ENCODE data around the gene OLA1. TPM values are rescaled to one million over a fixed set of nuclear protein-coding genes. Genes with fewer than 3 reads are reported as not detected.

The OLA1 gene
- total RNA-seq, 2 experiments from 2014 or later, result 64.3 to 83.1 TPM

DNA sequence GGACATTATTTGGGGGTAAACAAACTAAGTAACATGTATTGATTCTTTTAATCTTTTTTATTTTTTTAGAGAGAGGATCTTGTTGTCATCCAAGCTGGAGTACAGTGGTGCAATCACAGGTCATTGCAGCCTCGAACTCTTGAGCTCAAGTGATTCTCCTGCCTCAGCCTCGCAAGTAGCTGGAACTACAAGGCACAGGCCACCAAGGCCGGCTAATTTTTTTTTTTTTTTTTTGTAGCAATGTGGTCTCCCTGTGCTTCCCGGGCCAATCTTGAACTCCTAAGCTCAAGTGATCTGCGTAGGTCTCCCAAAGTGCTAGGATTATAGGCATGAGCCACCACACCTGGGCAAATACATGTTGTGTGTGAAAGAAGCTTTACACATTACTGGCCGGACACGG is 29.6 kb downstream of the OLA1 start:
- Mint-ChIP-seq H3K4me3 (no peak overlapping the region), H3K9me3 (ENCODE audit: low read depth) (no peaks in the 10 kb centered on the region), H3K27me3 (no peaks in the 10 kb centered on the region), H3K4me1 (no peaks in the 10 kb centered on the region), H3K27ac (no peak overlapping the region), H3K36me3 (peaks cover 12% of the 10 kb centered on the region)
- DNase-seq (no peak), ATAC-seq (no peak)
- CTCF ChIA-PET, result no interaction called here

- Mint-ChIP-seq H3K27me3 (no peaks in the 10 kb centered on the region), H3K36me3 (peaks cover 10% of the 10 kb centered on the region), H3K4me3 (no peak overlapping the region), H3K27ac (no peak overlapping the region), H3K9me3 (ENCODE audit: low read depth) (no peaks in the 10 kb centered on the region), H3K4me1 (no peaks in the 10 kb centered on the region)
- CTCF ChIA-PET, result no interaction called here
- ATAC-seq, result no peak
- no peak for DNase-seq
These were observed 30.5 kb downstream of the OLA1 start for GRCh38 chr2:174217869-174218268.

DNA sequence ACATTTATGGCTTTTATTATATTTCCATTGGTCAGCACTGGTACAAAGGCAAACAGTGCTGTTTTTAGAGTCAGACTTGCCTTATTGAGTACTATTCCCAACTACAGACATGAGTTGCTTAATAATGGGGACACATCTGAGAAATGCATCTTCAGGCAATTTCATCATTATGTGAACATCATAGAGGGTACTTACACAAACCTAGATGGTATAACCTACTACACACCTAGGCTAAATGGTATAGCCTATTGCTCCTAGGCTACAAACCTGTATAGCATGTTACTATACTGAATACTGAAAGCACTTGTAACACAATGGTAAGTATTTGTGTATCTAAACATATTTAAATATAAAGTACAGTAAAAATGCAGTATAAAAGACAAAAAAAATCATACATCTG is 36.4 kb downstream of the OLA1 start:
- CTCF ChIA-PET, result no interaction called here
- no peaks in the 10 kb centered on the region for H3K27me3 Mint-ChIP-seq
- H3K27ac Mint-ChIP-seq, result no peak overlapping the region
- H3K4me3 Mint-ChIP-seq, result no peak overlapping the region
- no peaks in the 10 kb centered on the region for H3K9me3 Mint-ChIP-seq (ENCODE audit: low read depth)
- DNase-seq (no peak), ATAC-seq (no peak)
- H3K36me3 Mint-ChIP-seq, result peaks cover 5% of the 10 kb centered on the region
- H3K4me1 Mint-ChIP-seq, result no peaks in the 10 kb centered on the region

- ATAC-seq, result no peak
- H3K36me3 Mint-ChIP-seq, result peaks cover 5% of the 10 kb centered on the region
- no peaks in the 10 kb centered on the region for H3K27me3 Mint-ChIP-seq
- H3K4me3 Mint-ChIP-seq, result no peak overlapping the region
- CTCF ChIA-PET, result no interaction called here
- DNase-seq, result no peak
- H3K4me1 Mint-ChIP-seq, result no peaks in the 10 kb centered on the region
- no peak overlapping the region for H3K27ac Mint-ChIP-seq
- H3K9me3 Mint-ChIP-seq (ENCODE audit: low read depth), result no peaks in the 10 kb centered on the region
These were observed 37.5 kb downstream of the OLA1 start for GRCh38 chr2:174210862-174211261.

DNA sequence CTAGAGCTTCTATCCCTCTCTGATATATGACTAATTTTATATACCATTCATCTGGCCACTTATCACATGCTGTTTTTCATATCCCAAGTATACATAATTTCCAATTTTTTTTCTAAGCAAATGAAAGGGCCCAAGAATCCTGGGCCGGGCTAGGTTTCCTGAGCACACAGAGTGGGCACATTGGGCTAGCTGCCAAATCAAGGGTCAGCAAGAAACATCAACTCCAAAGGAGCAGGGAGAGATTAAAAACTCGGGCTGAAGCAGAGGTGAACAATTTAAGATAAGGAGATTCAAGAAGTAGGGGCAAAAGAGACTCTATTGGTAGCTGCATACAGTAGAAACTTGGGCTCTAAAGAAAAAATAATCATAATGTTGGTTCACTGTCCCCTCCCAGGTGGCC is 39.0 kb downstream of the OLA1 start:
- Mint-ChIP-seq H3K4me1 (no peaks in the 10 kb centered on the region), H3K4me3 (no peak overlapping the region), H3K27ac (no peak overlapping the region), H3K36me3 (peaks cover 5% of the 10 kb centered on the region), H3K9me3 (ENCODE audit: low read depth) (no peaks in the 10 kb centered on the region), H3K27me3 (no peaks in the 10 kb centered on the region)
- ATAC-seq (no peak), DNase-seq (no peak)
- CTCF ChIA-PET, result no interaction called here

DNA sequence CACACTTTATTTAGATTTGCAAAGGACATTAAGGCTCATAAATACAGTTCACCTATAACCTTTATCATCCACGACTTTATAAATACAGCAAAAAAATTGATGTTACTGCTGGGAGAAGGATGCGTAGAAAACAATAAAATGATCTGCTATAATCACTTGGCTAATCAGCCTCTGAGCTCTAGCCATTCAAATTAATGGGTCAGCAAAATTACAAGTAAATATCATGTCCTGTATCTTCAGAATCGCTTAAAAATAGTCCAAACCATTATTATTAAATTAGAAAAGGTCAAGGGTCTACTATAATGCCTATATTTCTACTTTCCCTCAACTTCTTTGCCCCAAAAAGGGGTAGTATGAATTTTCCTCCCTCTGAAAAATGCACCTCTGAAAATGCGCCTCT is 40.3 kb downstream of the OLA1 start:
- no peak for ATAC-seq

DNA sequence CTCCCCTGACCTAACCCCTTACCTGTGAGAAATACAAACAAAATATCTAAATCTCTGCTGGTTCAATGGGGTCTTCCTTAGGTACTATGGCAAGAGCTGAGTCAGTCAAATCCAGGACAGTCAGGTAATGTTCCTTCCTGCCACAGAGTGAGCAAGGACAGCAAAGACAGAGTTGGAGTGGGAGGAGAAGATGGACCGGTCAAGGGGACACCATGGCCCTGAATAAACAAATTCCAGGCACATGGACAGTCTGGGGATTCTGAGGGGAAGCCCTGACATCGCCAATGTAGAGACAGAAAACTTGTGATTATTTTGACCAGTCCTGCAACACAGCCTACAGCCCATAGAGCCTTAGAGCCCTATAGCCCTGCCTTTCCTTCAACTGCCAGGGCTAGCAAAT is 42.8 kb downstream of the OLA1 start:
- Mint-ChIP-seq H3K36me3 (peaks cover 7% of the 10 kb centered on the region), H3K9me3 (ENCODE audit: low read depth) (no peaks in the 10 kb centered on the region), H3K4me1 (no peaks in the 10 kb centered on the region), H3K27ac (no peak overlapping the region), H3K4me3 (no peak overlapping the region), H3K27me3 (no peaks in the 10 kb centered on the region)
- ATAC-seq, result no peak
- CTCF ChIA-PET, result no interaction called here
- DNase-seq, result no peak

More for the DNA sequence above, 40.3 kb downstream of the OLA1 start:
- Mint-ChIP-seq H3K27me3 (no peaks in the 10 kb centered on the region), H3K36me3 (peaks cover 5% of the 10 kb centered on the region), H3K4me3 (no peak overlapping the region), H3K27ac (no peak overlapping the region), H3K4me1 (no peaks in the 10 kb centered on the region), H3K9me3 (ENCODE audit: low read depth) (no peaks in the 10 kb centered on the region)
- CTCF ChIA-PET, result no interaction called here
- DNase-seq, result no peak

DNA sequence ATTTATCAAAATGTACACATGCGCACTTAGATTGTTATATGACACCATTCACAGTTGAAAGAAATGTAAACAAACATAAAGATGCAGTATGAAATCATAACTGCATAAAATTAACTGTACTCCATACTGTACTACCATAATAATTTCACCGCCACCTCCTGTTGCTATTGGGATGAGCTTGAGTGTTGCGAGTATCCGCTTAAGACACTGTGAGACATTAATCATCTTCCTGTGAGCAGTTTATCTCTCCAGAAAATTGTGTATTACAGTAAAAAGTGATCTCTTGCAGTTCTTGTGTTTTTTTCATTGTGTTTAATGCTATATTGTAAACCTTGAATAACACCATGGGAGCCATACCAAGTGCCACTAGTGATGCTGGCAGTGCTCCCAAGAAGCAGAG is 46.1 kb downstream of the OLA1 start:
- no peaks in the 10 kb centered on the region for H3K27me3 Mint-ChIP-seq
- CTCF ChIA-PET, result no interaction called here
- H3K4me3 Mint-ChIP-seq, result no peak overlapping the region
- H3K27ac Mint-ChIP-seq, result no peak overlapping the region
- no peak for DNase-seq
- no peaks in the 10 kb centered on the region for H3K4me1 Mint-ChIP-seq
- no peaks in the 10 kb centered on the region for H3K9me3 Mint-ChIP-seq (ENCODE audit: low read depth)
- no peak for ATAC-seq
- H3K36me3 Mint-ChIP-seq, result peaks cover 3% of the 10 kb centered on the region

- no peak overlapping the region for H3K4me3 Mint-ChIP-seq
- no peaks in the 10 kb centered on the region for H3K9me3 Mint-ChIP-seq (ENCODE audit: low read depth)
- no peaks in the 10 kb centered on the region for H3K4me1 Mint-ChIP-seq
- H3K36me3 Mint-ChIP-seq, result peaks cover 4% of the 10 kb centered on the region
- no peak for ATAC-seq
- CTCF ChIA-PET, result no interaction called here
- no peak for DNase-seq
- H3K27me3 Mint-ChIP-seq, result no peaks in the 10 kb centered on the region
- no peak overlapping the region for H3K27ac Mint-ChIP-seq
These were observed 49.3 kb downstream of the OLA1 start for GRCh38 chr2:174198846-174199564.

- no peaks in the 10 kb centered on the region for H3K27me3 Mint-ChIP-seq
- H3K4me1 Mint-ChIP-seq, result no peaks in the 10 kb centered on the region
- H3K9me3 Mint-ChIP-seq (ENCODE audit: low read depth), result no peaks in the 10 kb centered on the region
- CTCF ChIA-PET, result no interaction called here
- no peak for ATAC-seq
- peaks cover 2% of the 10 kb centered on the region for H3K36me3 Mint-ChIP-seq
- no peak for DNase-seq
- no peak overlapping the region for H3K4me3 Mint-ChIP-seq
- no peak overlapping the region for H3K27ac Mint-ChIP-seq
These were observed 53.1 kb downstream of the OLA1 start for GRCh38 chr2:174195253-174195652.

- no peaks in the 10 kb centered on the region for H3K9me3 Mint-ChIP-seq (ENCODE audit: low read depth)
- H3K27ac Mint-ChIP-seq, result no peak overlapping the region
- CTCF ChIA-PET, result no interaction called here
- no peak for ATAC-seq
- H3K27me3 Mint-ChIP-seq, result no peaks in the 10 kb centered on the region
- no peak for DNase-seq
- peaks cover 4% of the 10 kb centered on the region for H3K36me3 Mint-ChIP-seq
- H3K4me1 Mint-ChIP-seq, result peaks cover 7% of the 10 kb centered on the region
- no peak overlapping the region for H3K4me3 Mint-ChIP-seq
These were observed 54.6 kb downstream of the OLA1 start for GRCh38 chr2:174193737-174194136.

- Mint-ChIP-seq H3K27ac (no peak overlapping the region), H3K4me3 (no peak overlapping the region), H3K4me1 (peaks cover 7% of the 10 kb centered on the region), H3K9me3 (ENCODE audit: low read depth) (no peaks in the 10 kb centered on the region), H3K36me3 (peaks cover 8% of the 10 kb centered on the region), H3K27me3 (no peaks in the 10 kb centered on the region)
- DNase-seq (no peak), ATAC-seq (no peak)
- CTCF ChIA-PET, result no interaction called here
These were observed 55.7 kb downstream of the OLA1 start for GRCh38 chr2:174192664-174193063.

- Mint-ChIP-seq H3K9me3 (ENCODE audit: low read depth) (no peaks in the 10 kb centered on the region), H3K27me3 (no peaks in the 10 kb centered on the region), H3K4me1 (peaks cover 7% of the 10 kb centered on the region), H3K4me3 (no peak overlapping the region), H3K27ac (no peak overlapping the region), H3K36me3 (peaks cover 11% of the 10 kb centered on the region)
- no peak for ATAC-seq
- DNase-seq, result no peak
- CTCF ChIA-PET, result no interaction called here
These were observed 56.8 kb downstream of the OLA1 start for GRCh38 chr2:174191342-174192074.

- Mint-ChIP-seq H3K4me3 (no peak overlapping the region), H3K27me3 (no peaks in the 10 kb centered on the region), H3K36me3 (peaks cover 25% of the 10 kb centered on the region), H3K4me1 (peaks cover 7% of the 10 kb centered on the region), H3K27ac (no peak overlapping the region), H3K9me3 (ENCODE audit: low read depth) (no peaks in the 10 kb centered on the region)
- DNase-seq, result no peak
- no peak for ATAC-seq
- CTCF ChIA-PET, result no interaction called here
These were observed 63.4 kb downstream of the OLA1 start for GRCh38 chr2:174184915-174185314.
